Measurements from ENCODE around the gene ACVR2A.
A peak's percentile ranks its signal among the peaks of the same experiment; 100 is the strongest.

Gene ACVR2A

GRCh38 chr2:147845411-147845971 is 662 bp downstream of the ACVR2A start:
- no peak for TF ChIP-seq CTCF (IDR thresholded peaks at IDR 0.05; ENCODE audit: low read depth, low read length)
- H3K4me3 ChIP-seq (ENCODE audit: low read depth, low read length) = peak overlapping the region; percentile 69

GRCh38 chr2:147846412-147847081 is 1.7 kb downstream of the ACVR2A start:
- TF ChIP-seq CTCF (IDR thresholded peaks at IDR 0.05; ENCODE audit: low read depth, low read length) = no peak
- peak overlapping the region; percentile 69 for H3K4me3 ChIP-seq (ENCODE audit: low read depth, low read length)

- TF ChIP-seq CTCF (IDR thresholded peaks at IDR 0.05; ENCODE audit: low read depth, low read length) = no peak
- no peak overlapping the region for H3K4me3 ChIP-seq (ENCODE audit: low read depth, low read length)
Measured at GRCh38 chr2:147847746-147848391, 3.0 kb downstream of the ACVR2A start.

GRCh38 chr2:147850838-147851237 is 6.0 kb downstream of the ACVR2A start:
- H3K4me3 ChIP-seq (ENCODE audit: low read depth, low read length) = no peak overlapping the region

GRCh38 chr2:147851244-147851930 is 6.6 kb downstream of the ACVR2A start:
- no peak overlapping the region for H3K4me3 ChIP-seq (ENCODE audit: low read depth, low read length)
- no peak for TF ChIP-seq CTCF (IDR thresholded peaks at IDR 0.05; ENCODE audit: low read depth, low read length)

More at GRCh38 chr2:147850838-147851237, 6.0 kb downstream of the ACVR2A start:
- TF ChIP-seq CTCF (IDR thresholded peaks at IDR 0.05; ENCODE audit: low read depth, low read length) = no peak

- H3K4me3 ChIP-seq (ENCODE audit: low read depth, low read length) = no peak overlapping the region
- no peak for TF ChIP-seq CTCF (IDR thresholded peaks at IDR 0.05; ENCODE audit: low read depth, low read length)
Measured at GRCh38 chr2:147854557-147855134, 9.8 kb downstream of the ACVR2A start.
